SKM-1 treated with dmso at 0.1 percent for 144 hours (cell line): ENCODE measurements around the gene FERD3L.

Experiments
- DNase-seq: peaks from one replicate; lab custom pipeline; 2025; ENCODE audit not compliant: unreplicated experiment; lab: John Stamatoyannopoulos, UW

Gene FERD3L

GRCh38 chr7:19101472-19101871 lies 43.7 kb downstream of the FERD3L start:
- no peak for DNase-seq

DNA sequence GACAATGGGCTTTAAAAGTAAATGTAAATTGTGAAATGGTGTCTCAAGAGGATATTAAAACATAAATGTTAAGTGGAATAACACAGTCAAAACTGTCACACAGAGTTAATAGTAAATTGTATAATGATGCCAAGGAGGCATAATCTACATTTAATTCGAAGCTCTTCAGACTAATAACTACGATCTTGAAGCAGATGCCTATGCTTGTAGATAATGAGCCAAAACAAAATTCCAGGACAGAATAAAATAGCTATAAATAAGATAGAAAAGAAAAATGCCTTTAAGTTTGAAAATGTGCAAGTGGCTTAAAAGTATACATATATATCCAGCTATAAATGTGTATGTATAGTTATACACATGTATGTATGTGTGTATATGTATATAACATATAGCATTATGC lies 45.3 kb downstream of the FERD3L start:
- no peak for DNase-seq

DNA sequence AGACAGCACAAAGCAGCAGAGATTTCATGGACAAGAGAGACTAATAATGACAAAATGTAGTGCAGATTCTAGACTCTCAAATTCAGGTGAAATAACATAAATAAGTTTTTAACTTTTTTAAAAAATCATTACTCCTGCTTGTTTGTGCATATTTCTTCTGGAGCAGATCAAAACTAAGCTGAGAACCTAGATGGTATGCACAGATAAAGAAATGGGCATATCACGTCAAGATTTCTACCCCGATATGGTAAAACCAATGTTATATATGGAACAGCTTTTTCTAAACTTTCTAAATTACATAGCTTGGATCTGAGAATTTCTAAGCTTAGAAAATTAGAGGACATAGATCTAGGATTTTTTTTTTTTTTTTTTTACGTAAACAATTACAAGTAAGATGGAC lies 46.0 kb downstream of the FERD3L start:
- DNase-seq, result no peak

- DNase-seq, result no peak
These were observed 46.7 kb downstream of the FERD3L start for GRCh38 chr7:19098510-19098909.

DNA sequence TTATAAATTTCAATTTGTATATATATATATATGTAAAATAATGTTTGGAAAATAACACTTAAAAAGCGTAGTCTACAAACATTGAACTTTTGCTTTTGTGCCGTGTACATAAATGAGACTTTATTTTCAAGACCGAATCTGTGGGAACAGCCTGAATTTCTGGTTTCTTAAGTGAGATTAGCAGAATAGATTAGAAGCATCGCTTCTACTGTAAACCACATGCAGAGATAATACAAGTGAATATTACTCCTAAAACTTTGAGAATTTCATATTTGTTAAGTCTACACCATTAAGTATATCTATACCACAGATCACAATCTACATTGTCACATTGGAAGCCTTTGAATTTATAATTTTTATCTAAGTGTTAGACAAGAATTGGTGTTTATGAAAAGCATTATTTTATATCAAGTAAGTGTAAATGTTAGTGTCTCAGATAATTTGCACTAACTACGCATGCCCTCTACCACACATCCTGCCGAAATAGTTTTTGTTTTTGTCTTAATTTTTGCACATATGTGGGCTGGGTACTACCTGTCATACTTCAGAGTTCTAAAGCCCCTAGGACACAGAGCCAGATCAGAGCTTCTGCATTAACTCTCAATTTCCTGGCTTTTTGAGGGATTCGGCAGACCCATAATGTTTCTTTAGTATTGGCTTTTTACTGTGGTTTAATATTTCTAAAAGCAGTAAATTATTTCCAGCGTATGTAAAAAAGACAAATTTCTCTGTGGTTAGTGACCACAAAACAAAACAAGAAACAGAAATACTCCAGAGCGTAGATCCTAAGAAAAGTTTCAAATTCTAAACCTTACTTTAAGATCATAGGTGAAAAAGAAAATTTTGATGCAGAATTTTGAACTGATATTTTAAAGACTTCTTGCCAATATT lies 47.8 kb downstream of the FERD3L start:
- no peak for DNase-seq

- no peak for DNase-seq
These were observed 49.8 kb downstream of the FERD3L start for GRCh38 chr7:19095353-19095860.
